IMR-90 (cell line): ENCODE measurements around the gene RGS3. TPM values are rescaled to one million over a fixed set of nuclear protein-coding genes. Genes with fewer than 3 reads are reported as not detected.
A peak's percentile ranks its signal among the peaks of the same experiment; 100 is the strongest.

ENCODE experiments used
- ATAC-seq: fragments of 200-7000 bp; cut with Tn5 transposase; 2 replicates; pipeline ENCODE4 v1.9.1; 2020; ENCODE audit warnings: low read depth, mild to moderate bottlenecking, moderate library complexity
- BruUV-seq: library from RNA; stranded (reverse); fragments of 400-500 nt; replicated peaks from 2 replicates; lab custom pipeline; 2021; lab: Mats Ljungman, UMichigan
- CTCF ChIA-PET: fragments of 300-600 bp; formaldehyde crosslinking; extraction: SDS; loops from one replicate; lab custom pipeline; 2021; ENCODE audit warnings: antibody characterized with exemption; lab: Yijun Ruan, JAX
- POLR2A ChIA-PET: fragments of 300-600 bp; sonication (Branson Sonifier 250); formaldehyde crosslinking; loops from one replicate; lab custom pipeline; 2022; ENCODE audit warnings: antibody characterized with exemption; ENCODE audit not compliant: unreplicated experiment; lab: Charles Lee
- DNase-seq: peaks from one replicate; pipeline ENCODE4 v3.0.0; 2013
- H2AFZ ChIP-seq: replicated peaks from 2 replicates; pipeline ENCODE3; 2013; ENCODE audit warnings: low read length, mild to moderate bottlenecking; ENCODE audit not compliant: poor library complexity
- H2AK5ac ChIP-seq: 2 replicates; pipeline ENCODE4 v1.6.1; 2013; ENCODE audit warnings: low read depth, low read length, inconsistent platforms
- H2AK9ac ChIP-seq: replicated peaks from 2 replicates; pipeline ENCODE3; 2013; ENCODE audit warnings: mild to moderate bottlenecking, low read depth, low read length, moderate library complexity; ENCODE audit not compliant: poor library complexity
- H2BK120ac ChIP-seq: 2 replicates; pipeline ENCODE4 v1.6.1; 2013; ENCODE audit warnings: low read depth, low read length, inconsistent platforms
- H2BK15ac ChIP-seq: 3 replicates; pipeline ENCODE4 v1.6.1; 2013; ENCODE audit warnings: low read depth, low read length, inconsistent platforms
- H2BK20ac ChIP-seq: 2 replicates; pipeline ENCODE4 v1.6.1; 2013; ENCODE audit warnings: low read depth, mild to moderate bottlenecking, inconsistent platforms, low read length, moderate library complexity
- H2BK5ac ChIP-seq: 2 replicates; pipeline ENCODE4 v1.6.1; 2013; ENCODE audit warnings: mild to moderate bottlenecking, low read depth, low read length, inconsistent platforms; ENCODE audit not compliant: poor library complexity, severe bottlenecking
- H3K14ac ChIP-seq: replicated peaks from 2 replicates; pipeline ENCODE4 v1.6.1; 2013; ENCODE audit warnings: low read depth, low read length, inconsistent platforms
- H3K18ac ChIP-seq: 2 replicates; pipeline ENCODE4 v1.6.1; 2013; ENCODE audit warnings: low read depth, low read length, control low read depth
- H3K23ac ChIP-seq: 2 replicates; pipeline ENCODE4 v1.6.1; 2013; ENCODE audit warnings: low read depth, low read length, inconsistent platforms
- H3K27ac ChIP-seq: 2 replicates; pipeline ENCODE4 v1.5.1; 2013; ENCODE audit warnings: mild to moderate bottlenecking, control low read depth, low read length; ENCODE audit not compliant: insufficient read depth
- H3K27me3 ChIP-seq: 2 replicates; pipeline ENCODE4 v1.6.1; 2013; ENCODE audit warnings: low read length; ENCODE audit not compliant: control insufficient read depth, insufficient read depth
- H3K36me3 ChIP-seq: 2 replicates; pipeline ENCODE4 v1.6.1; 2013; ENCODE audit warnings: low read length, mixed read lengths; ENCODE audit not compliant: control insufficient read depth, insufficient read depth
- H3K4ac ChIP-seq: 2 replicates; pipeline ENCODE4 v1.6.1; 2013; ENCODE audit warnings: low read depth, low read length, inconsistent platforms
- H3K4me1 ChIP-seq: 2 replicates; pipeline ENCODE4 v1.6.1; 2013; ENCODE audit warnings: low read length, mixed read lengths; ENCODE audit not compliant: control insufficient read depth, insufficient read depth
- H3K4me2 ChIP-seq: 2 replicates; pipeline ENCODE4 v1.6.1; 2013; ENCODE audit warnings: low read depth, mild to moderate bottlenecking, control low read depth, low read length, moderate library complexity
- H3K4me3 ChIP-seq: 2 replicates; pipeline ENCODE4 v1.5.1; 2013; ENCODE audit warnings: low read depth, mild to moderate bottlenecking, control low read depth, low read length, moderate library complexity; ENCODE audit not compliant: insufficient read depth
- H3K56ac ChIP-seq: 2 replicates; pipeline ENCODE4 v1.6.1; 2013; ENCODE audit warnings: low read length, inconsistent platforms; ENCODE audit not compliant: insufficient read depth; ENCODE audit errors: extremely low read depth
- H3K79me1 ChIP-seq, 2 experiments: 2 replicates each; pipeline ENCODE4 v1.6.1; 2013; ENCODE audit warnings: low read length in 2 of 2, inconsistent platforms in 1 of 2, low read depth in 1 of 2
- H3K9ac ChIP-seq: 2 replicates; pipeline ENCODE4 v1.6.1; 2013; ENCODE audit warnings: low read depth, low read length, control low read depth
- H3K9me1 ChIP-seq: 2 replicates; pipeline ENCODE4 v1.6.1; 2013; ENCODE audit warnings: low read length, inconsistent platforms; ENCODE audit not compliant: insufficient read depth
- H3K9me3 ChIP-seq: 2 replicates; pipeline ENCODE4 v1.6.1; 2013; ENCODE audit warnings: low read length; ENCODE audit not compliant: control insufficient read depth, insufficient read depth
- H4K20me1 ChIP-seq: 2 replicates; pipeline ENCODE4 v1.6.1; 2013; ENCODE audit warnings: low read length, inconsistent platforms; ENCODE audit not compliant: insufficient read depth
- H4K5ac ChIP-seq: 2 replicates; pipeline ENCODE4 v1.6.1; 2013; ENCODE audit warnings: mild to moderate bottlenecking, low read depth, low read length, control low read depth
- H4K8ac ChIP-seq, 2 experiments: 2 replicates each; pipeline ENCODE4 v1.6.1; 2013; ENCODE audit warnings: low read depth in 2 of 2, low read length in 2 of 2, control low read depth in 1 of 2, inconsistent platforms in 1 of 2
- H4K91ac ChIP-seq: 2 replicates; pipeline ENCODE4 v1.6.1; 2013; ENCODE audit warnings: low read depth, low read length, inconsistent platforms; ENCODE audit not compliant: insufficient read depth
- MAFK ChIP-seq: IDR thresholded peaks from 2 replicates; pipeline ENCODE4 v1.6.1; 2012; ENCODE audit warnings: low read depth, low read length, improper control_type of control experiment
- SMC3 ChIP-seq: fragments of 150-350 bp; IDR thresholded peaks from 2 replicates; pipeline ENCODE4 v1.6.1; 2016; ENCODE audit warnings: low read depth, mild to moderate bottlenecking, antibody characterized with exemption, low read length, moderate library complexity
- WGBS, 2 experiments: methylation state at CpG; one replicate each; pipeline versions ENCODE4 v1.1.5 to v1.1.7; 2013; ENCODE audit warnings: missing lambda C conversion rate in 2 of 2; ENCODE audit not compliant: insufficient read length in 1 of 2; ENCODE audit errors: extremely low coverage in 2 of 2; 5-methylcytosine and 5-hydroxymethylcytosine counted together
- dilution Hi-C: fragments of 300-500 bp; cut with HindIII; formaldehyde crosslinking; loops from one replicate; pipeline ENCODE4 v1.14.3; 2018; ENCODE audit warnings: low sequenced_read_pairs; ENCODE audit not compliant: unreplicated experiment
- in situ Hi-C: fragments of 300-500 bp; cut with MboI; formaldehyde crosslinking; loops from 3 replicates; pipeline ENCODE4 v1.14.3; 2019; ENCODE audit warnings: low sequenced_read_pairs, inconsistent platforms, mixed read lengths
- intact Hi-C: fragments of 100-400 bp; cut with micrococcal nuclease; formaldehyde crosslinking; loops from 2 replicates; pipeline ENCODE4 v1.10.0; 2022
- polyA plus RNA-seq, 3 experiments: library from polyadenylated mRNA; depleted of rRNA; stranded (reverse); fragments of >200 nt; gene quantifications; 2 replicates each; pipeline ENCODE4 v1.2.3, GENCODE V29; 2012; ENCODE audit warnings: low replicate concordance in 1 of 3
- total RNA-seq: library from RNA; depleted of rRNA; stranded (reverse); fragments of >200 nt; gene quantifications from 2 replicates; pipeline ENCODE4 v1.2.3, GENCODE V29; 2012

The RGS3 gene
- total and polyA plus RNA-seq, 2 of the 4 experiments (the other 2 are of a cell fraction), result 51.8 to 65.6 TPM

GRCh38 chr9:113495526-113495925 lies 32.0 kb downstream of the RGS3 start:
- Histone ChIP-seq H2BK20ac (no peak overlapping the region), H3K56ac (no peak overlapping the region), H2BK120ac (no peak overlapping the region), H3K36me3 (no peaks in the 10 kb centered on the region), H3K14ac (0 out of 2 replicates have a peak overlapping the region, but pooled peaks have one; percentile 2), H4K8ac (no peak overlapping the region), H2BK5ac (no peak overlapping the region), H3K4me2 (no peak overlapping the region), H2BK15ac (no peak overlapping the region), H2AK9ac (no peak overlapping the region), H2AFZ (no peak overlapping the region), H3K27me3 (no peaks in the 10 kb centered on the region), H3K9me1 (0 out of 2 replicates have a peak, but pooled peaks cover 4% of the 10 kb centered on the region), H3K4me3 (no peak overlapping the region), H3K27ac (no peak overlapping the region), H2AK5ac (0 out of 2 replicates have a peak overlapping the region, but pooled peaks have one; percentile 8), H3K18ac (no peak overlapping the region), H3K9me3 (no peaks in the 10 kb centered on the region), H3K9ac (no peak overlapping the region), H4K20me1 (no peaks in the 10 kb centered on the region), H3K23ac (no peak overlapping the region), H3K79me1 (no peaks in the 10 kb centered on the region), H3K4me1 (peaks cover 8% of the 10 kb centered on the region), H4K91ac (no peak overlapping the region), H3K4ac (no peak overlapping the region), H4K5ac (no peak overlapping the region)
- intact Hi-C loops (no loop called here), in situ Hi-C loops (no loop called here), dilution Hi-C loops (no loop called here)
- WGBS, 2 experiments, result 100% methylated on average over 1 of the region's 3 CpGs; no CpG with 5 or more reads in 1 of the 2 experiments
- BruUV-seq, result no TSS peak
- CTCF ChIA-PET, result no interaction called here
- DNase-seq (no peak), ATAC-seq (no peak)
- peak; percentile 55 for TF ChIP-seq MAFK
- TF ChIP-seq SMC3, result no peak
- POLR2A ChIA-PET, result no interaction called here
